ENCODE results near the gene ZHX3. TPM values are rescaled to one million over a fixed set of nuclear protein-coding genes. Genes with fewer than 3 reads are reported as not detected.

The ZHX3 gene
- total RNA-seq, 1 experiment from 2014 or later, result 9.6 TPM

- Mint-ChIP-seq H3K36me3 (no peaks in the 10 kb centered on the region), H3K4me3 (no peak overlapping the region), H3K27me3 (ENCODE audit: low read depth) (no peaks in the 10 kb centered on the region; the same call in 1 of the 2 replicates), H3K4me1 (no peaks in the 10 kb centered on the region), H3K27ac (no peak overlapping the region), H3K9me3 (no peaks in the 10 kb centered on the region)
- TF ChIP-seq MAX (CRISPR knock-in tag; IDR thresholded peaks at IDR 0.05) (no peak), ZNF219 (CRISPR knock-in tag; IDR thresholded peaks at IDR 0.05; ENCODE audit: borderline replicate concordance) (no peak), ATF2 (CRISPR knock-in tag; IDR thresholded peaks at IDR 0.05; ENCODE audit: borderline replicate concordance, low read depth) (no peak), CDX4 (CRISPR knock-in tag; IDR thresholded peaks at IDR 0.05; ENCODE audit: borderline replicate concordance) (no peak), OVOL2 (CRISPR knock-in tag; IDR thresholded peaks at IDR 0.05; ENCODE audit: borderline replicate concordance) (no peak), RORB (CRISPR knock-in tag; IDR thresholded peaks at IDR 0.05) (no peak), HMGXB4 (CRISPR knock-in tag; IDR thresholded peaks at IDR 0.05) (no peak), SMAD4 (CRISPR knock-in tag; IDR thresholded peaks at IDR 0.05) (no peak), FOXJ3 (CRISPR knock-in tag; IDR thresholded peaks at IDR 0.05; ENCODE audit: borderline replicate concordance) (no peak), ZNF121 (CRISPR knock-in tag; IDR thresholded peaks at IDR 0.05) (no peak), SP1 (CRISPR knock-in tag; conservative IDR thresholded peaks at IDR 0.05) (no peak), TEAD4 (CRISPR knock-in tag; IDR thresholded peaks at IDR 0.05) (no peak), E2F5 (CRISPR knock-in tag; IDR thresholded peaks at IDR 0.05) (no peak), CREB1 (CRISPR knock-in tag; IDR thresholded peaks at IDR 0.05) (no peak), PREB (CRISPR knock-in tag; IDR thresholded peaks at IDR 0.05; ENCODE audit: borderline replicate concordance) (no peak), ZNF263 (CRISPR knock-in tag; IDR thresholded peaks at IDR 0.05; ENCODE audit: low read depth) (no peak), STAT6 (CRISPR knock-in tag; conservative IDR thresholded peaks at IDR 0.05; ENCODE audit: low read depth) (no peak), TP53 (CRISPR knock-in tag; IDR thresholded peaks at IDR 0.05) (no peak), ELF4 (CRISPR knock-in tag; IDR thresholded peaks at IDR 0.05; ENCODE audit: low read depth) (no peak), ZBTB21 (CRISPR knock-in tag; IDR thresholded peaks at IDR 0.05; ENCODE audit: borderline replicate concordance) (no peak)
- DNase-seq (ENCODE audit: low spot score) (no peak), ATAC-seq (no peak)
- POLR2A ChIA-PET, result no interaction called here
- CTCF ChIA-PET, result interaction anchor here (1.2 to 1.4 kb wide), 2 partner anchors 82 to 159 kb away, joined by 4 to 7 read pairs; no protein-coding TSS in a partner anchor
Observed at GRCh38 chr20:41331731-41332130, 14.2 kb upstream of the ZHX3 start.

Measured in WTC11 (cell line).